MM.1S (cell line): ENCODE measurements around the gene CASZ1.

Source experiments
- DNase-seq: peaks from one replicate; pipeline ENCODE4 v3.0.0-alpha.2; 2015
- H2AFZ ChIP-seq: fragments of 300-600 bp; sonication (generic); 2 replicates; pipeline ENCODE4 v1.6.0; 2016; ENCODE audit warnings: antibody characterized with exemption, low read length
- H3F3A ChIP-seq: fragments of 300-600 bp; sonication (generic); 2 replicates; pipeline ENCODE4 v1.6.1; 2016; ENCODE audit warnings: mild to moderate bottlenecking, antibody characterized with exemption, low read length, moderate library complexity, mixed read lengths; ENCODE audit not compliant: insufficient read depth
- H3K27ac ChIP-seq: fragments of 300-600 bp; sonication (generic); 2 replicates; pipeline ENCODE4 v1.5.1; 2016; ENCODE audit warnings: mild to moderate bottlenecking, low read length
- H3K27me3 ChIP-seq: fragments of 300-600 bp; sonication (generic); replicated peaks from 2 replicates; pipeline ENCODE4 v1.6.0; 2016; ENCODE audit warnings: low read length; ENCODE audit not compliant: insufficient read depth
- H3K36me3 ChIP-seq: fragments of 300-600 bp; sonication (generic); replicated peaks from 2 replicates; pipeline ENCODE4 v1.6.1; 2016; ENCODE audit warnings: mild to moderate bottlenecking, low read length, mixed read lengths; ENCODE audit not compliant: insufficient read depth
- H3K4me1 ChIP-seq: fragments of 300-600 bp; sonication (generic); 2 replicates; pipeline ENCODE4 v1.6.1; 2016; ENCODE audit warnings: low read length, mixed read lengths
- H3K4me2 ChIP-seq: fragments of 300-600 bp; sonication (generic); 2 replicates; pipeline ENCODE4 v1.6.0; 2016; ENCODE audit warnings: low read depth, low read length
- H3K4me3 ChIP-seq: fragments of 300-600 bp; sonication (generic); 2 replicates; pipeline ENCODE4 v1.5.1; 2016; ENCODE audit warnings: low read length, mixed read lengths
- H3K79me2 ChIP-seq: fragments of 300-600 bp; sonication (generic); 2 replicates; pipeline ENCODE4 v1.6.1; 2016; ENCODE audit warnings: mixed run types, low read length, mixed read lengths
- H3K9ac ChIP-seq: fragments of 300-600 bp; sonication (generic); 2 replicates; pipeline ENCODE4 v1.6.1; 2016; ENCODE audit warnings: low read length, mixed read lengths
- H3K9me2 ChIP-seq: fragments of 300-600 bp; sonication (generic); replicated peaks from 2 replicates; pipeline ENCODE4 v1.6.1; 2016; ENCODE audit warnings: mild to moderate bottlenecking, low read length, mixed read lengths; ENCODE audit not compliant: insufficient read depth
- H3K9me3 ChIP-seq: fragments of 300-600 bp; sonication (generic); replicated peaks from 2 replicates; pipeline ENCODE4 v1.6.1; 2016; ENCODE audit warnings: mild to moderate bottlenecking, low read length, mixed read lengths; ENCODE audit not compliant: insufficient read depth
- H4K20me1 ChIP-seq: fragments of 300-600 bp; sonication (generic); 2 replicates; pipeline ENCODE4 v1.6.1; 2016; ENCODE audit warnings: mild to moderate bottlenecking, low read length, moderate library complexity, mixed read lengths; ENCODE audit not compliant: insufficient read depth
- EZH2 ChIP-seq: fragments of 300-600 bp; sonication (generic); optimal IDR thresholded peaks from 2 replicates; pipeline ENCODE3; 2017; ENCODE audit warnings: low read depth, mild to moderate bottlenecking, antibody characterized with exemption, low read length, mixed read lengths
- EZH2phosphoT487 ChIP-seq: fragments of 300-600 bp; sonication (generic); IDR thresholded peaks from 2 replicates; pipeline ENCODE4 v1.6.1; 2018; ENCODE audit warnings: antibody characterized with exemption, low read length
- TF ChIP-seq, protein P1 (sequence below): fragments of 300-600 bp; sonication (generic); IDR thresholded peaks from 2 replicates; pipeline ENCODE4 v1.5.1; 2016; ENCODE audit warnings: antibody characterized with exemption, low read length, mixed read lengths

CASZ1 gene

DNA sequence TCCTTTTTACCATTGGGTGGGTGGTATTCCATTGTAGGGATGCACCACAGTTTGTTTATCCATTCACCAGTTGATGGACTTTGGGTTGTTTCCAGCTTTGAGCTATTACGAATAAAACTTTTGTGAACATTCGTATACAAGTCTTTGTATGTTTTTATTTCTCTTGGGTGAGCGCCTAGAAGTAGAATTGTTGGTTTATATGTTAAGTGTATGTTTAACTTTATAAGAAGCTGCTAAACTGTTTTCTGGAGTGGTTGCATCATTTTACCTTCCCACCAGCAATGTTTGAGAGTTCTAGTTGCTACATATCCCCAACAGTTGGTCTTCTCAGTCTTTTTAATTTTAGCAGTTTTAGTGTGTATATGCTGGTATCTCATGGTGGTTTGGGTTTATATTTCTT, 189.2 kb downstream of the CASZ1 start:
- Histone ChIP-seq H2AFZ (no peak overlapping the region), H3K27ac (no peak overlapping the region), H4K20me1 (0 out of 2 replicates have a peak, but pooled peaks cover 3% of the 10 kb centered on the region), H3K4me2 (no peak overlapping the region), H3K79me2 (no peaks in the 10 kb centered on the region), H3K9me2 (no peaks in the 10 kb centered on the region), H3K9ac (no peak overlapping the region), H3K27me3 (no peaks in the 10 kb centered on the region), H3K4me1 (no peaks in the 10 kb centered on the region), H3K4me3 (no peak overlapping the region), H3K9me3 (no peaks in the 10 kb centered on the region), H3F3A (no peaks in the 10 kb centered on the region), H3K36me3 (no peaks in the 10 kb centered on the region)
- no peak for TF ChIP-seq EZH2phosphoT487
- TF ChIP-seq, protein P1, sequence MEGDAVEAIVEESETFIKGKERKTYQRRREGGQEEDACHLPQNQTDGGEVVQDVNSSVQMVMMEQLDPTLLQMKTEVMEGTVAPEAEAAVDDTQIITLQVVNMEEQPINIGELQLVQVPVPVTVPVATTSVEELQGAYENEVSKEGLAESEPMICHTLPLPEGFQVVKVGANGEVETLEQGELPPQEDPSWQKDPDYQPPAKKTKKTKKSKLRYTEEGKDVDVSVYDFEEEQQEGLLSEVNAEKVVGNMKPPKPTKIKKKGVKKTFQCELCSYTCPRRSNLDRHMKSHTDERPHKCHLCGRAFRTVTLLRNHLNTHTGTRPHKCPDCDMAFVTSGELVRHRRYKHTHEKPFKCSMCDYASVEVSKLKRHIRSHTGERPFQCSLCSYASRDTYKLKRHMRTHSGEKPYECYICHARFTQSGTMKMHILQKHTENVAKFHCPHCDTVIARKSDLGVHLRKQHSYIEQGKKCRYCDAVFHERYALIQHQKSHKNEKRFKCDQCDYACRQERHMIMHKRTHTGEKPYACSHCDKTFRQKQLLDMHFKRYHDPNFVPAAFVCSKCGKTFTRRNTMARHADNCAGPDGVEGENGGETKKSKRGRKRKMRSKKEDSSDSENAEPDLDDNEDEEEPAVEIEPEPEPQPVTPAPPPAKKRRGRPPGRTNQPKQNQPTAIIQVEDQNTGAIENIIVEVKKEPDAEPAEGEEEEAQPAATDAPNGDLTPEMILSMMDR: no peak
- no peak for TF ChIP-seq EZH2
- no peak for DNase-seq

DNA sequence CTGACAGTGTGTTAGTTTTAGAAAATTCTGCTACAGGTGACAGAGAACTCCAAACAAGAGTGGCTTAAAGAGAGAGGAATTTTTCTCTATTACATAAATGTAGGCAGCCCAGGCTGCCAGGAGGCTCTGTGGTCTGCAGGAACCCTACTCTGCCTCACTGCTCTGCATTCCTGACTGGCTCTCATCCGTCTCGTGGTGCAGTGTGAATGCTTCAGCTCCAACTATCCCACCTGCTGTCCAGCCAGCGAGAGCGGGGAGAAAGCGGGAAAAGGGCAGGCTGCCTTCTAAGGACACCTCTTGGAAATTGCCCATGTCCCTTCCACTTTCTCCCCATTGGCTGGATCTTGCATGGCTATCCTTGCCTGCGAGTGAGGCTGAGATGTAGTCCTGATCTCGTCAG, 190.4 kb downstream of the CASZ1 start:
- Histone ChIP-seq H3K27me3 (no peaks in the 10 kb centered on the region), H3K9ac (no peak overlapping the region), H3K9me2 (no peaks in the 10 kb centered on the region), H4K20me1 (0 out of 2 replicates have a peak, but pooled peaks cover 3% of the 10 kb centered on the region), H3K9me3 (no peaks in the 10 kb centered on the region), H3K27ac (no peak overlapping the region), H3F3A (no peaks in the 10 kb centered on the region), H3K4me1 (no peaks in the 10 kb centered on the region), H3K36me3 (no peaks in the 10 kb centered on the region), H3K4me3 (no peak overlapping the region), H3K4me2 (no peak overlapping the region), H2AFZ (no peak overlapping the region), H3K79me2 (no peaks in the 10 kb centered on the region)
- DNase-seq: no peak
- no peak for TF ChIP-seq EZH2phosphoT487
- TF ChIP-seq, protein P1: no peak
- TF ChIP-seq EZH2: no peak

DNA sequence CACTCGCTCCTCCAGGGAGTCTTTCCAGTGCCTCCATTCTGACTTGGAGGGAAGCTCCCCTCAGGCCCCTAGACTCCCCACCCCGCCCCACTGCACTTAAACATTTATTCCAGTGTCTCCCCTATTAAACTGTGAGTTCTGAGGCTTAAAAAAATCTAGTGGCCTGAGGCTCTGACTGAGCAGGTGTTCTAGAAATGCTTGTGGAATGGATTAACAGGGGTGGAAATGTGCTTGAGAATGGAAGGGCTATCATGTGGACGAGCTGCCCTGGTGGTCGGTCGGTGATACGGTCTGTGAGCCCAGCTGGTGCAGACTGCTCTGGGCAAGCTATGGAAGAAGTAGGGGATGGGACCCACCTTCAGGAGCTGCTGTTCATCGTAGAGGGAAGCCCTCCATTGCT, 191.5 kb downstream of the CASZ1 start:
- Histone ChIP-seq H3K36me3 (no peaks in the 10 kb centered on the region), H3K4me3 (no peak overlapping the region), H3K79me2 (no peaks in the 10 kb centered on the region), H2AFZ (no peak overlapping the region), H3K4me1 (no peaks in the 10 kb centered on the region), H3K27ac (no peak overlapping the region), H3K4me2 (no peak overlapping the region), H3K9me3 (no peaks in the 10 kb centered on the region), H3K27me3 (no peaks in the 10 kb centered on the region), H3K9ac (no peak overlapping the region), H3F3A (no peaks in the 10 kb centered on the region), H4K20me1 (0 out of 2 replicates have a peak, but pooled peaks cover 3% of the 10 kb centered on the region), H3K9me2 (no peaks in the 10 kb centered on the region)
- no peak for TF ChIP-seq EZH2phosphoT487
- TF ChIP-seq, protein P1: no peak
- no peak for TF ChIP-seq EZH2
- DNase-seq: no peak
